ENCODE measurements around the gene PFAS.
"Not testable (repeated sequence)": the region's sequence is repeated elsewhere in the genome, so short reads cannot be mapped to it uniquely, and the experiment has no call there.

PFAS gene

GRCh38 chr17:8225813-8226535 is 23.1 kb upstream of the PFAS start:
- peak in 1 of 2 donors; percentile 45 for DNase-seq (ENCODE audit: low read depth in 2 of 2)

- peak in 1 of 2 donors; percentile 19 for DNase-seq (ENCODE audit: low read depth in 2 of 2)
These were observed 22.4 kb upstream of the PFAS start for GRCh38 chr17:8226536-8227237.

GRCh38 chr17:8227238-8227581 is 21.9 kb upstream of the PFAS start:
- DNase-seq (ENCODE audit: low read depth in 2 of 2), result no peak

- DNase-seq (ENCODE audit: low read depth in 2 of 2), result no peak
These were observed 17.4 kb upstream of the PFAS start for GRCh38 chr17:8231701-8232100.

- no peak for DNase-seq (ENCODE audit: low read depth in 2 of 2)
These were observed 14.5 kb upstream of the PFAS start for GRCh38 chr17:8234361-8235270.

GRCh38 chr17:8235676-8236075 is 13.4 kb upstream of the PFAS start:
- DNase-seq (ENCODE audit: low read depth in 2 of 2), result no peak

- DNase-seq (ENCODE audit: low read depth in 2 of 2), result no peak
These were observed 11.9 kb upstream of the PFAS start for GRCh38 chr17:8237175-8237574.

GRCh38 chr17:8237886-8238285 is 11.2 kb upstream of the PFAS start:
- no peak for DNase-seq (ENCODE audit: low read depth in 2 of 2)

GRCh38 chr17:8243827-8244226 is 5.3 kb upstream of the PFAS start:
- DNase-seq (ENCODE audit: low read depth in 2 of 2), result no peak

GRCh38 chr17:8244768-8245167 is 4.3 kb upstream of the PFAS start:
- DNase-seq (ENCODE audit: low read depth in 2 of 2), result no peak

- no peak for DNase-seq (ENCODE audit: low read depth in 2 of 2)
These were observed 772 bp downstream of the PFAS start for GRCh38 chr17:8249621-8250500.

GRCh38 chr17:8251411-8251810 is 2.3 kb downstream of the PFAS start:
- DNase-seq (ENCODE audit: low read depth in 2 of 2), result not testable (repeated sequence)

- no peak for DNase-seq (ENCODE audit: low read depth in 2 of 2)
These were observed 4.7 kb downstream of the PFAS start for GRCh38 chr17:8253801-8254200.

- no peak for DNase-seq (ENCODE audit: low read depth in 2 of 2)
These were observed 5.8 kb downstream of the PFAS start for GRCh38 chr17:8254881-8255280.

- no peak for DNase-seq (ENCODE audit: low read depth in 2 of 2)
These were observed 6.4 kb downstream of the PFAS start for GRCh38 chr17:8255499-8255898.

- no peak for DNase-seq (ENCODE audit: low read depth in 2 of 2)
These were observed 7.2 kb downstream of the PFAS start for GRCh38 chr17:8256291-8256690.

GRCh38 chr17:8256691-8257090 is 7.6 kb downstream of the PFAS start:
- DNase-seq (ENCODE audit: low read depth in 2 of 2), result no peak

- DNase-seq (ENCODE audit: low read depth in 2 of 2), result no peak
These were observed 8.7 kb downstream of the PFAS start for GRCh38 chr17:8257801-8258200.

GRCh38 chr17:8264320-8264719 is 15.2 kb downstream of the PFAS start:
- DNase-seq (ENCODE audit: low read depth in 2 of 2), result no peak

GRCh38 chr17:8264836-8265542 is 15.9 kb downstream of the PFAS start:
- no peak for DNase-seq (ENCODE audit: low read depth in 2 of 2)
